Esophagus squamous epithelium (tissue), 4 donors: ENCODE results near the gene MRGPRX4.

Experiments
- CTCF ChIP-seq, 6 experiments: fragments of 450-650 bp in 4 of 6; fragments of 200-600 bp in 2 of 6; sonication (generic) in 2 of 6; IDR thresholded peaks; one replicate each; pipeline ENCODE4 v1.5.1; 2016 to 2019; ENCODE audit warnings: antibody characterized with exemption in 6 of 6, mild to moderate bottlenecking in 4 of 6, moderate library complexity in 4 of 6
- POLR2A ChIP-seq, 4 donors: fragments of 450-650 bp; IDR thresholded peaks; one replicate each; pipeline ENCODE4 v1.6.1; 2017; ENCODE audit warnings: antibody characterized with exemption in 4 of 4, mild to moderate bottlenecking in 4 of 4, moderate library complexity in 3 of 4

- TF ChIP-seq POLR2A (IDR thresholded peaks at IDR 0.05), result no peak
- no peak for TF ChIP-seq CTCF (IDR thresholded peaks at IDR 0.05)
Measured at GRCh38 chr11:18173225-18173866, 709 bp downstream of the MRGPRX4 start.
